OCI-LY1 (cell line): ENCODE results near the gene TMEM151B.

Experiments used
- H2AFZ ChIP-seq: fragments of 200-600 bp; sonication (generic), shearing (Covaris generic); 2 replicates; pipeline ENCODE4 v1.6.0; 2014; ENCODE audit warnings: antibody characterized with exemption, mild to moderate bottlenecking, low read length
- H3F3A ChIP-seq: fragments of 200-600 bp; sonication (generic), shearing (Covaris generic); 2 replicates; pipeline ENCODE4 v1.6.0; 2014; ENCODE audit warnings: mild to moderate bottlenecking, antibody characterized with exemption, low read length, moderate library complexity; ENCODE audit not compliant: insufficient read depth
- H3K27ac ChIP-seq: fragments of 200-600 bp; sonication (generic); 2 replicates; pipeline ENCODE4 v1.5.1; 2014; ENCODE audit warnings: low read length, mixed run types, mild to moderate bottlenecking, low read depth; ENCODE audit not compliant: poor library complexity, severe bottlenecking
- H3K27me3 ChIP-seq: fragments of 200-600 bp; sonication (generic); 2 replicates; pipeline ENCODE4 v1.6.0; 2014; ENCODE audit warnings: antibody characterized with exemption, mild to moderate bottlenecking, low read length, moderate library complexity; ENCODE audit not compliant: insufficient read depth
- H3K36me3 ChIP-seq: fragments of 200-600 bp; sonication (generic); 2 replicates; pipeline ENCODE4 v1.6.1; 2014; ENCODE audit warnings: mild to moderate bottlenecking, antibody characterized with exemption, low read length, moderate library complexity, mixed read lengths; ENCODE audit not compliant: insufficient read depth
- H3K4me1 ChIP-seq: fragments of 200-600 bp; sonication (generic); 2 replicates; pipeline ENCODE4 v1.5.1; 2014; ENCODE audit warnings: mild to moderate bottlenecking, low read length, moderate library complexity; ENCODE audit not compliant: insufficient read depth, severe bottlenecking
- H3K4me2 ChIP-seq: fragments of 200-600 bp; sonication (generic), shearing (Covaris generic); 2 replicates; pipeline ENCODE4 v1.6.1; 2014; ENCODE audit warnings: low read length
- H3K4me3 ChIP-seq: fragments of 200-600 bp; sonication (generic); 2 replicates; pipeline ENCODE4 v1.5.1; 2014; ENCODE audit warnings: low read length, low read depth, mild to moderate bottlenecking, mixed read lengths; ENCODE audit not compliant: poor library complexity, severe bottlenecking
- H3K79me2 ChIP-seq: fragments of 200-600 bp; shearing (Covaris generic); 2 replicates; pipeline ENCODE4 v1.6.1; 2016; ENCODE audit warnings: mixed run types, low read length, mixed read lengths; ENCODE audit not compliant: insufficient read depth
- H3K9ac ChIP-seq: fragments of 200-600 bp; sonication (generic), shearing (Covaris generic); 2 replicates; pipeline ENCODE4 v1.6.1; 2014; ENCODE audit warnings: mild to moderate bottlenecking, low read length, mixed read lengths
- H3K9me2 ChIP-seq: fragments of 200-600 bp; sonication (generic), shearing (Covaris generic); 2 replicates; pipeline ENCODE4 v1.6.1; 2014; ENCODE audit warnings: low read depth, mild to moderate bottlenecking, low read length, mixed read lengths
- H3K9me3 ChIP-seq: fragments of 200-600 bp; shearing (Covaris generic); 2 replicates; pipeline ENCODE4 v1.6.1; 2014; ENCODE audit warnings: low read length, mixed read lengths
- H4K20me1 ChIP-seq: fragments of 200-600 bp; sonication (generic), shearing (Covaris generic); 2 replicates; pipeline ENCODE4 v1.6.0; 2016; ENCODE audit warnings: mild to moderate bottlenecking, low read length; ENCODE audit not compliant: insufficient read depth
- CTCF ChIP-seq: fragments of 200-600 bp; sonication (generic), shearing (Covaris generic); IDR thresholded peaks from 2 replicates; pipeline ENCODE4 v1.5.1; 2017; ENCODE audit warnings: mild to moderate bottlenecking, antibody characterized with exemption, low read length, moderate library complexity, mixed read lengths
- EZH2 ChIP-seq: fragments of 200-600 bp; sonication (generic), shearing (Covaris generic); IDR thresholded peaks from 2 replicates; pipeline ENCODE4 v1.8.0; 2017; ENCODE audit warnings: borderline replicate concordance, mixed run types, mild to moderate bottlenecking, antibody characterized with exemption, low read length, moderate library complexity, mixed read lengths

Gene TMEM151B

DNA sequence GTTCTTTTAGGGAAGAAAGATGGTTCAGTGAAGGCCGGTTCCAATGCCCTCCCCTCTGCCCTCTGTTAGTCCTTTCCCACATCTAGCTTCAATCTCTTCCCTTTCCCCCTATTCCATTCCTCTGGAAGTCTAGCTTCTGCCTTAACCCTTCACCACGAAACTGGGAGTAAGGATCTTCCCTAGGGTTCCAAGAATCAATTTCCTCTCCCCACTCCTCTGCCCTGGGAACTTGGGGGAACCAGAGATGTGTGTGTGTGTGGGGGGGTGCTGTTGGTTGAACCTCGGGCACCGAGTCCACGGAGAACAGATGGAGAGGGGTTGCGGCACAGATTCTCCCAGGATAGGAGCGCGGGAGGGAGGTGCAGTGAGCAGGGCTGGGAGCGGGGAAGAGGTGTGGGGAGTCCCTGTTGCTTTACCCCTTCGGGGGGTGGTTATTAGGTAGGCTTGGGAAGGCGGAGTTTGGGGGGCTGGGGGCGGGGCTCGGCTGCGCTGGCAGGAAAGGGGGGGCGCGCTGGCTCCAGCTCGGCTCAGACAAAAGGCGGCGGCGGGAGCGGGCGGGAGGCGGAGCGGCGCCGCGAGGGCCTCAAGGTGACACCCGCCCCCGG lies at the start of gene TMEM151B:
Gene TMEM151B, plus strand, starts transcription at position 530 of the 605 bp plus-strand sequence. CDS start 293 bp downstream, outside the sequence.
- no peaks in the 10 kb centered on the region for H4K20me1 ChIP-seq
- H3K9me2 ChIP-seq, result no peaks in the 10 kb centered on the region
- H3K4me1 ChIP-seq, result peaks cover 5% of the 10 kb centered on the region
- TF ChIP-seq CTCF, result no peak
- no peak for TF ChIP-seq EZH2
- H3K27ac ChIP-seq, result no peak within 1 kb of the TSS
- H3K4me2 ChIP-seq, result peak within 1 kb of the TSS; percentile 41; the same call in 1 of the 2 replicates
- H2AFZ ChIP-seq, result no peak within 1 kb of the TSS
- H3K27me3 ChIP-seq, result peaks cover 6% of the 10 kb centered on the region; the same call in 1 of the 2 replicates
- H3K4me3 ChIP-seq, result peak within 1 kb of the TSS; percentile 36
- no peaks in the 10 kb centered on the region for H3K79me2 ChIP-seq
- H3F3A ChIP-seq, result no peaks in the 10 kb centered on the region
- no peaks in the 10 kb centered on the region for H3K9me3 ChIP-seq
- no peak within 1 kb of the TSS for H3K9ac ChIP-seq
- no peaks in the 10 kb centered on the region for H3K36me3 ChIP-seq

DNA sequence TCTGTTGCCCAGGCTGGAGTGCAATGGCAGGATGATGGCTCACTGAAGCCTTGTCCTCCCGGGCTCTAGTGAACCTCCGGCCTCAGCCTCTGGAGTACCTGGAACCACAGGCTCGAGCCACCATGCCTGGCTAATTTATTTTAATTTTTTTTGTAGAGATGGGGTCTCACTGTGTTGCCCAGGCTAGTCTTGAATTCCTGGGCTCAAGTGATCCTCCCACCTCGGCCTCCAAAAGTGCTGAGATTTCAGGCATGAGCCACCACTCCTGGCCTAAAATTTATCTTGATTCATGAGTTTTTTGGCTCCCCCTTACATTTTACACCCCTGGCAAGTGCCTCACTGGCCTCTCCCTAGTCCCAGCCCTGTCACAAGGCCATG lies 49.3 kb upstream of the TMEM151B start:
- Histone ChIP-seq H3F3A (peaks cover 10% of the 10 kb centered on the region), H3K9me3 (no peaks in the 10 kb centered on the region), H3K9me2 (no peaks in the 10 kb centered on the region), H3K27me3 (no peaks in the 10 kb centered on the region), H3K4me2 (no peak overlapping the region), H2AFZ (no peak overlapping the region), H3K79me2 (no peaks in the 10 kb centered on the region), H3K27ac (peak overlapping the region; percentile 74), H3K4me3 (no peak overlapping the region), H3K36me3 (no peaks in the 10 kb centered on the region), H3K4me1 (peaks cover 55% of the 10 kb centered on the region), H3K9ac (no peak overlapping the region), H4K20me1 (no peaks in the 10 kb centered on the region)
- no peak for TF ChIP-seq EZH2
- no peak for TF ChIP-seq CTCF

GRCh38 chr6:44221291-44221960 lies 48.8 kb upstream of the TMEM151B start:
- Histone ChIP-seq H2AFZ (no peak overlapping the region), H3K36me3 (no peaks in the 10 kb centered on the region), H3K4me3 (no peak overlapping the region), H3F3A (peaks cover 10% of the 10 kb centered on the region), H3K4me2 (no peak overlapping the region), H3K9ac (no peak overlapping the region), H3K27me3 (no peaks in the 10 kb centered on the region), H3K4me1 (peaks cover 60% of the 10 kb centered on the region), H3K9me3 (no peaks in the 10 kb centered on the region), H3K9me2 (no peaks in the 10 kb centered on the region), H3K27ac (peak overlapping the region; percentile 74), H4K20me1 (no peaks in the 10 kb centered on the region), H3K79me2 (no peaks in the 10 kb centered on the region)
- no peak for TF ChIP-seq EZH2
- peak; percentile 76 for TF ChIP-seq CTCF
